ENCODE data around the gene NRN1L.
A peak's percentile ranks its signal among the peaks of the same experiment; 100 is the strongest.
"Not testable (repeated sequence)": the region's sequence is repeated elsewhere in the genome, so short reads cannot be mapped to it uniquely, and the experiment has no call there.

NRN1L gene

DNA sequence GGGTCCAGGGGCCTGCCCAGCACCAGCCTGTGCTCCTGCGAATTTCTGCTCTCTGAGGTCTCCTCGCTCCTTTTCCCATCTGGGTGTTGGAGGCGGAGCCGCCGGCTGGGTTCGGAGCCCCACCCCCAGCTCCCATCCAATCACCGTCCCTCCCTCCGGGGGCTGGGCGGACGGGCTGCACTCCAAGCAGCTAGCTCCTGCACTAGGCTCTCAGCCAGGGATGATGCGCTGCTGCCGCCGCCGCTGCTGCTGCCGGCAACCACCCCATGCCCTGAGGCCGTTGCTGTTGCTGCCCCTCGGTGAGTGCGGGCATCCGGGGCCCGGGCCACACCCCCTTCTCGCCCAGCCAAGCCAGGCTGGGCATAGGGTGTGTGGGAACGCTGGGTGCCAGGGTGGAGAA lies at the start of gene NRN1L:
TSS of gene NRN1L (plus strand) at position 202 of the 400 bp plus-strand sequence. CDS start at position 221, 19 bp downstream.
- DNase-seq: no peak

DNA sequence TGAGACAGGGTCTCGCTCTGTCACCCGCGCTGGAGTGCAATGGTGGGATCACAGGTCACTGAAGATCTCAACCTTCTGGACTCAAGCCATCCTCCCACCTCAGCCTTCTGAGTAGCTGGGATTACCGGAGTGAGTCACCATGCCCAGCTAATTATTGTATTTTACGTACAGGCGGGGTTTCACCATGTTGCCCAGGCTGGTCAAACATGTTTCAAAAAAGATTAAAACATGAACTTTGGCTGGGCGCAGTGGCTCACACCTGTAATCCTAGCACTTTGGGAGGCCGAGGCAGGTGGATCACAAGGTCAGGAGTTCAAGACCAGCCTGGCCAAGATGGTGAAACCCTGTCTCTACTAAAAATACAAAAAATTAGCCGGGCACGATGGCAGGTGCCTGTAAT lies 47.5 kb upstream of the NRN1L start:
- DNase-seq: not testable (repeated sequence)

DNA sequence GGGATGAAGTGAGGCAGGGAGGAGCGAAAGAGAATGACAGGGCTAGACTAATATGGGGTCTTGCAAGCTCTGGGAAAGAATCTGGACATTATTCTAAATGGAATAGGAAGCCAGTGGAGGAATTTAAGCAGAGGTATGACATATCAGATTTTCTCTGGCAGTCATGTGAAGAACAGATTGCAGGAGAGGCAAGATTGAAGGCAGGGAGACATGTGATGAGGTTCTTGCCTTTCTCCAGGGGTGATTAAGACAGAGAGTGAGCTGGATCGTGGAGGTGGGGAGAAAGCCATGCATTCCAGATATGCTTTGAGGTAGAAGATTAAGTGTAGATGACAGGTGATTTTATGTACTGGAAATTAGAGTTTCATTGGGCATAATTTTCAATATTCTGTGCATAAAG lies 46.9 kb upstream of the NRN1L start:
- no peak for DNase-seq

DNA sequence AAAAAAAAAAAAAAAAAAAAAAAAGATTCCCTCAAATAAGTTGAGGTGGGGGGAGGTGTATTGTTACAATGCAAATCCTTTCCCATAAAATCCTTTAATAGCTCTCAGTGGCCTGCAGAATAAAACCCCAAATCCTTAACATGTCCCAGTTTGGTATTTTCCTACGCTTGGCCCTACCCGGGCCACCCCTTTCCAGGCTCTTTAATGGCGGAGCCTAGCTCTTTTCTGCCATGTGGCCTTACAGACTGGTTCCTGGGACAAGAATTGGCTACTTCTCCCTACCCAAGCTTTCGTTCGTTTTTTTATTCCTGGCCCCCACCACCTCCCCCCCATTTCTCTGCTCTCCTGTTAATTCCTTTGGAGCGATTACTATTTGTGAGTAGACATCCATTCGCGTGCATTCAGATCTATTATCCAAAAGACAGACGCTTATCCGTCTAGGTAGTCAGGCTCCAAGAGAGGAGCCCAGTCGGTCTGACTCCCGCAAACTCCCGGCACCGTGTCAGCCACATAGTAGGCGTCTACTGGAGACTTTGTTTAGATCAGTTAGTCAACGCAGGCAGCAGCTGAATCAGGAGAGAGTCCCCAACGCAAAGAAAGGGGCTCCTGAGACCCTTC lies 43.4 kb upstream of the NRN1L start:
- DNase-seq: no peak

DNA sequence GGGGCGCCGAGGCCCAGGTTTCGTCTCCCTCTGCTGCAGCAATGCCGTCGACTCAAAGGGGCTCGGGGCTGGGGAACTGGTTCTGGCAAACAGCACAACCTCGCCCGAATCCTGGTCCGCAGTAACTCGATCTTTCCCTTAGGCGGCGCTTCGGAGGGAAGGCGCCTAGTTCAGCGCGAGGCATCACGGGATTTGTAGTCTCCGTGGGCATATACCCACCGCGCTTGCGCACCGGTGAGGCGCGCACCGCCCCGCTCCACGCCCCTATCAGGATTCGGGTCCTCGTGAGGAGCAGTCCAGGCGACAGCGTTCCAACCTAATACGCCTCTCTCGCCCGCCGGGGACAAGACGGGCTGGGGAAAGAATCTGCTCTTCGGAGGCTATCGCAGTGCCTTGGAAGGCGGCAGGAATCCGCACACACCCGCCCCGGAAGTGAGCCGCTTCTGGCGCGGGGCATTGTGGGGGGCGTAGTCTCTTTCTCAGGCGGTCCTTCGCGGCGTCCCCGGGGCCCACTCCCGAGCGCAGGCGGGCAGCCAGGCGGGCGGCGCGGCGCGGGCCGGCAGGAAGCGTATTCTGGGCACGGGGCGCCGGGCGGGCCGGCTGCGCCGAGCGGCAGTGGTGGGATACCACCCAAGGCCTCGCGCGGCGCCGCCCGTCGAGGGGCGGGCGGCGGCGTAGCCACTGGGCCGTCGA lies 42.7 kb upstream of the NRN1L start, which contains the start of gene THAP11:
TSS of gene THAP11 (plus strand) at position 505 of the 693 bp plus-strand sequence. CDS start 235 bp downstream, outside the sequence.
- DNase-seq: peak; percentile 92 to 96

DNA sequence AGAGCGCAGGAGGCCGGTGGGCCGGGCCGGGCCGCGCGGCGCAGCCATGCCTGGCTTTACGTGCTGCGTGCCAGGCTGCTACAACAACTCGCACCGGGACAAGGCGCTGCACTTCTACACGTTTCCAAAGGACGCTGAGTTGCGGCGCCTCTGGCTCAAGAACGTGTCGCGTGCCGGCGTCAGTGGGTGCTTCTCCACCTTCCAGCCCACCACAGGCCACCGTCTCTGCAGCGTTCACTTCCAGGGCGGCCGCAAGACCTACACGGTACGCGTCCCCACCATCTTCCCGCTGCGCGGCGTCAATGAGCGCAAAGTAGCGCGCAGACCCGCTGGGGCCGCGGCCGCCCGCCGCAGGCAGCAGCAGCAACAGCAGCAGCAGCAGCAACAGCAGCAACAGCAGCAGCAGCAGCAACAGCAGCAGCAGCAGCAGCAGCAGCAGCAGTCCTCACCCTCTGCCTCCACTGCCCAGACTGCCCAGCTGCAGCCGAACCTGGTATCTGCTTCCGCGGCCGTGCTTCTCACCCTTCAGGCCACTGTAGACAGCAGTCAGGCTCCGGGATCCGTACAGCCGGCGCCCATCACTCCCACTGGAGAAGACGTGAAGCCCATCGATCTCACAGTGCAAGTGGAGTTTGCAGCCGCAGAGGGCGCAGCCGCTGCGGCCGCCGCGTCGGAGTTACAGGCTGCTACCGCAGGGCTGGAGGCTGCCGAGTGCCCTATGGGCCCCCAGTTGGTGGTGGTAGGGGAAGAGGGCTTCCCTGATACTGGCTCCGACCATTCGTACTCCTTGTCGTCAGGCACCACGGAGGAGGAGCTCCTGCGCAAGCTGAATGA lies 42.0 kb upstream of the NRN1L start:
- peak; percentile 51 to 73 for DNase-seq

DNA sequence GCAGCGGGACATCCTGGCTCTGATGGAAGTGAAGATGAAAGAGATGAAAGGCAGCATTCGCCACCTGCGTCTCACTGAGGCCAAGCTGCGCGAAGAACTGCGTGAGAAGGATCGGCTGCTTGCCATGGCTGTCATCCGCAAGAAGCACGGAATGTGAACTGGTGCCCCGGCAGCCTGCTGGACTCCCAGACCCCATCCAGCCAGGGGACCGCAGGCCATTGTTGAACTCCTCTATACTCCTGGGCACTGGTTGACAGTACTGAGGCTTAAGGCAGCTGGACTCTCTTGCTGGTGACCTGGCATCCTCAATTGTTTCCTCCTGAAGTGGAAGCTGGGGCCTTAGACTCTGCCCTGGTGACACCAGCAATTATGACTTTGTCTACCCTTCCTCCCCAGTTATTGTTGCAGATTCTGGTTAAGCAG lies 41.3 kb upstream of the NRN1L start:
- DNase-seq: no peak

DNA sequence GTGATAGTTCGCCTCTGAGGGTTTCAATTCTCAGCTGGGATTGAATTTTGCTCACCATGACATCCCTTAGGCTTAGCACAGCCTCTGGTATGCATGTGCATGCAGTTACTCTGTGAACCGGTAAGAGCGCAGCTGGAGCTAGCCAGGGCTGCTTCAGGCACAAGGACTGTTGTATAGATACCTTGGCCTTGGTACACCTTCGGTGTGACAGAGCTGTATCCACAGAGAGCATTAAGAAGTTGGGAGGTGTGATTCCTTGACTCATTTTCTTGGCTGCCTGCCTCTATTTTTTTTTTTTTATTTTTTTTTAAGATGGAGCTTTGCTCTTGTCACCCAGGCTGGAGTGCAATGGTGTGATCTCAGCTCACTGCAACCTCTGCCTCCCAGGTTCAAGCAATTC lies 40.2 kb upstream of the NRN1L start:
- no peak for DNase-seq

DNA sequence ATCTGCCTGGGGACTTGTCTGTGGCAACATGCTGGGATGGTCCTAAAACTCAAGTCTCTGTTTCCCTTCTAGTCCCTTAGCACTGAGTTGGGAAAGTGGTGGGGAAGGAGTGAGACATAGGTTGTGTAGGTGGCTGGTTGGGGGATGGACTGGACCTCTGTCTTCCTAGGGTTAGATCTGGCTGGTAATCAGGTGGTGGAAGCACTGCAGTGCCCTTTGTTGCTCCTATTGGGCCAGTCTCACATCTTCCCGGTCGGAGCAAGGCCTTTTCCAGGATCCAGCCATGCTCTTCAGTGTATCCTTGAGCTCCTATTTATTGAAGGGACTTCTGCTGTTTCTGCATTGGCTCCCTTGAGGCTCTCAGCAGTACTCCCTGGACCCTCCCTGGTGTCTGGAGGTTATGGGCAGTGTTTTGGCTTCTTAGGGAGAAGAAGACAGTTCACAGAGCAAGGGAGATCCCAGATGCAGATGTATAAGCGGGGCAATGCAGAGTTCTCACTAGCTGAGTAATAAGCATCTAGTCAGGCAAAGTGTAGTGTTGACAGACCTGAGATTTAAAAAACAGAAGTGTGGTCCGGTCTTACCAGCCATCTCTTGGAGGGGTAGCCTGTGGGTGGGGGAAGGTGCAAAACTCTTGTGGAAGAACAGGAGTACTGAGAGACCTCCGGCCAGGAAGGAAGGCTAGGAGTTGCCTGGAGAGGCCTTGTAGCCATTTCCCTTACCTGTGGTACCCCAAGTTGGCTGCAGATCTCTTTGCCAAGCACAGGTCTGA lies 39.2 kb upstream of the NRN1L start:
- DNase-seq: no peak

DNA sequence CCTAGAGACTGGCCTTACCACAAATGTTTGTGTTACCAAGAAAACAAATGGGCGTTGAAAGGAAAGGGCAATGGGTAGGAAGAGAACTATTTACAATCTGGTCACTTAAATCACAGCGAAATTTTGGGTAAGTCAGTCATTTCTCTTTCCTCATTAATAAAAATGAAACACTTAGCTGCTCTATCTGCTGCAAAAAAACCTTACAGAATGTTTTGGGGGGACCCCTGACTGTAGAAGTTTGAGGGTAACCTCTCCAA lies 38.7 kb upstream of the NRN1L start:
- no peak for DNase-seq

DNA sequence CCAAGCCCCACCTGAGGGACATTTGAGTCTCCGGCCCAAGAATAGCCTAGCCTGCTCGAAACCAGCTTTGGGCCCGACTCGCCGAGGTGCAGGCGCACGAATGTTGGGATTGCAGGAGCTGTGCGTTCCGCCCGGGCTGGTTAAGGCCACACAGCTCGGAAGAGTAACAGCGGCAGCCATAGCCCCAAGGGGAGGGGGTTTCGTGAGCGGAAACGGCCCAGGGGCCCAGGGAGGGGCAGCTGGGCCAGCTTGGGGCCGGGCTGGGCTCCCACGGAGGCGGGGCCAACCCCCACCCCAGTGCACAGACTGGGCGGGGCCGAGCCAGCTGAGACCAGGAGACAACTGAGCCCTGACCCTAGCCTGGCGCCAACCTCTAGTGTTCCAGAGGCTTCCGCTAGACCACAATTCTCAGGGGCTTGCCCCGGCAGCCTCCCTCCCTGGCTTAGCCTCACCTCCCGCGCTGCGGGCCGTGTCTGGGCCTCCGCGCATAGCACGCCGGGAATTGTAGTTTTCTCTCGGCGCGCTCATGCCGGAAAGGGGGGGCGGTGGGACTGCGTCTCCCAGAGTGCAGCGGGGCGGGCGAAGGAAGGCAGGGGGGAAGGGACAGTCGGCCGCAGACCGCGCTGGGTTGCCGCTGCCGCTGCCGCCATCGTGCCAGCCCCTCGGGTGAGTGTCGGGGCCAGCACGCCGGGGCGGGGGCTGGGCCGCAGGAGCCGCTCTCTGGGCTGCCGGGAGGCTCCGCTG lies 38.2 kb upstream of the NRN1L start, which contains the start of gene NUTF2:
TSS of gene NUTF2 (plus strand) at position 614 of the 744 bp plus-strand sequence. CDS start 18,198 bp downstream, outside the sequence.
- DNase-seq: peak; percentile 93 to 96

DNA sequence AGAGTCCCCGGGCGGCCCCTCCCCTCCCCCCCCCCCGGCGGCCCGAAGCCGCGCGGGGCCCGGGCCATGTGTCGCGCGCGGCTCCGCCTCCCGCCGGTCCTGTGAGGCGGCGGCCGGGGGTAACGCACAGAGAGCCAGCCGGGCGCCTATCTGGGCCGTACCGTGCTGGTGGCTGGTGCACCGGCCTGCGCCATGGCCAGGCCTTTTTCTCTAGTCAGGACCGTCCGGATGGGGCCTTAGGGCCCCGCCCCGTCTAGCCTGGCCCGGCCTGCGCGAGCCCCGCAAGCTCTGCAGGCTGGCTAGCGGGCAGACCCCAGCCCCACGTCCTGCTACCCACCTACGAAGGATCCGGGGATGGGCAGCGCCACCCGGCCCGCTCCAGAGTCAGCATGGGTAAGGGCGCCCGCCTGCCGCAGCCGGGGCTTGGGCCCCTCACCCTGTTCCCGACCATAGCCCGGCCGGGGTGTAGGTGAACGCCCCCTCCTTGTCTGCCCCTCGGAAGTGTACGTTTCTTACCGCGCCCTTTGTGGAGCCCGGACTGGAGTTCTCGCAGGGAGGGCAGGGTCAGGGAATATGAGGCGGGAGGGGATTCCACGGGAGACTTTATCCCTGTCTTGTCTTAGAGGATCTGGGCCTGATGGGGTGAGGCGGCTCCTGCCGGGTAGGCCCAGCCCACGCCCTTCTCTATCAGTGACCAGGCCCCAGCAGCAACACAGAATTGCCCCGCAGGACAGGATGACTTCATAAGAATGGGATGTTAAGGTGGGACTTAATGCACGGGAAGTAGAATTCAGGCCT lies 37.4 kb upstream of the NRN1L start, which contains the start of gene CENPT:
TSS of gene CENPT (minus strand) at position 630 of the 798 bp plus-strand sequence. CDS start 13,834 bp downstream, outside the sequence.
- no peak for DNase-seq

DNA sequence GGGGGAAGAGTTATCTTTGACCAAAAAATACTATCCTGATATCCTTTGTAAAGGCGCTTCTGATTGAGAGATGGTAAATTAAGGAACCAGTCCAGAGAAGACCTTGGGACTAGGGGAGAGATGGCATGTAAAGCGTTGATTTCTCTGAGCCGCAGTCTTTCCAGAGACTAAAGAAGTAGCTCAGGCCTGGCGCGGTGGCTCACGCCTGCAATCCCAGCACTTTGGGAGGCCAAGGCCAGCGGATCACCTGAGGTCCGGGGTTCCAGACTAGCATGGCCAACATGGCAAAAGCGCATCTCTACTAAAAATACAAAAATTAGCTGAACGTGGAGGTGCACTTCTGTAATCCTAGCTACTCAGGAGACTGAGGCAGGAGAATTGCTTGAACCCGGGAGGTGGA lies 36.6 kb upstream of the NRN1L start:
- DNase-seq: no peak

DNA sequence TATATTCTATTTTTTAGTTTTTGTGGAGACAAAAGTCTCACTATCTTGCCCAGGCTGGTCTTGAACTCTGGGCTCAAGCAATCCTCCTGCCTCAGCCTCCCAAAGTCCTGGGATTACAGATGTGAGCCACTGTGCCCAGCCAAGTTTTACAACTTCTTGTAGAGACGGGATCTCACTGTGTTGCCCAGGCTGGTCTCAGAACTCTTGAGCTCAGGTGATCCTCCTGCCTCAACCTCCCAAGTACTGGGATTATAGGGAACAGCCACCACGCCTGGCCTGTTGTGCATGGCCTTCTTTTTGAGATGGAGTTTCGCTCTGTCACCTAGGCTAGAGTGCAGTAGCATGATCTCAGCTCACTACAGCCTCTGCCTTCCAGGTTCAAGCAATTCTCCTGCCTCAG lies 31.0 kb upstream of the NRN1L start:
- DNase-seq: no peak

DNA sequence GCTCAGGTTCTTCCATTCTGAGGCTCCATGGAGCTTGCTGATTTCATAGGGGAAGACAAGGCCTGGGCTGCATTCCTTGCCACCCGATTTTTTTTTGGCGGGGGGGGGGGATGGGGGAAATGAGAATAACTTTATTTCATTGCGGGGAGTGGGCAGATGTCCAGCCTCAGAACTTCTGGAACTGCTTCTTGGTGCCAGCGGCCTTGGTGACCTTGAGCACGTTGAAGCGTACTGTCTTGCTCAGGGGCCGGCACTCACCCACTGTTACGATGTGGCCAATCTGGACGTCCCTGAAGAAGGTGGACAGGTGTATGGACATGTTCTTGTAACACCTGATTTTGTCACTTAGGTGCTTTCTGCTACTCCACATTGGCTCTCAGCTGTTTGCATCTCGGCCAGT lies 28.9 kb upstream of the NRN1L start:
- DNase-seq: no peak

DNA sequence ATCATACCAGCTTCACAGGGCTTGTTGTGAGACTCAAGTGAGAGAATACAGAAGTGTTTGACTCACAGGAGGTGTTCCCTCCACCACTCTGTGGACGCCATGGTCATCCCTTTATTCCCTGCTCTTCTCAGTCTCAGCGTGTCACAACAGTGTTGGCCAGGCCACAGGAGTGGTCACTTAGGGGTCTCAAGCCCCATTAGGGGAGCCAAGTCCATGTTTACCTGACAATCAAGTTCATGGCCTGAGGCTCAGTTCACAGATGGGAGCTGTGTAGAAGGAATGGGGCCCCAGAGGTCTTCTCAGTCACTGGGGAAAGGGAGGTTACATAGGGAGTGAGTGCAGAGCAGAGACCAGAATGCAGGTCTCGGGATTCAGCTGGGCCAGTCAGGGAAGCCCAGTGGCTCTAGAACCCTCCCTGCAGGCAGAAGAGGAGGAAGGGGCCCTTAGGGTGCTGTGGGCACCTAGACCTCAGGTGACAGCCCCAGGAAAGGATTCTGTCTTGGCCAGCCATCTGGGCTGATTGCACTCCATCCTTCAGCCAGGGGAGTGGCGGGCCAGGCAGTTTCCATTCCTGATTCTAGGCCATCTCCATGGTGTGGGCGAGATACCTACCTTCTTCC lies 27.6 kb upstream of the NRN1L start:
- DNase-seq: no peak

DNA sequence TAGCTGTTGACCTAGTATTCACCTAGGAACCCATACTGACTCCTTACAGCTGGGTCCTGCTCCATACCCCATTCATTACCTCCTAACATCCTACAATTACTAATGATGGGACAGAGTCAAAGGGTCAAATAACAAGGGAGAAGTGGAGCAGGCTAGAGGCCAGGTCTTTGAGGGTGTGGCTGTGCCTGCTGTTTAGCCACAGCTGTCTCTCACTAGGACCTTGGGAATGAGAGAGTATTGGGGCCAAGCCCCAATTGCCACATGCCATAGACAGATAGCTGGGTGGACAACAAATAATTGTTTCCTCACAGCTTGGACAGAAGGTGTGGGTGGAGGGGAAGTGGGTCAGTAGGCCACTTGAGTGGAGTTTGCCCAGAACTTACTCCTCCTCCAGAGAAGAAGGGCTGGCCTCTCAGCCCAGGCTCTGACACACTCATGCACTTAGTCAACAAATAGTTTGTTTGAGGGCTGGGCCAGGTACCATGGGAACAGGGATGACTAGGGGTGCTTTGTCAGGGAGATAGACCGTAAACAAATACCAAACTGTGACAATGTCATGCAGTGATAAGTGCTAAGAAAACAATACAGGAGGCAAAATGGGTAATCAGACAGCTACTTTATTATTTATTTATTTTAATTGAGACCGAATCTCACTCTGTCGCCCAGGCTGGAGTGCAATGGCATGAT lies 27.0 kb upstream of the NRN1L start:
- peak; percentile 30 to 44 for DNase-seq

DNA sequence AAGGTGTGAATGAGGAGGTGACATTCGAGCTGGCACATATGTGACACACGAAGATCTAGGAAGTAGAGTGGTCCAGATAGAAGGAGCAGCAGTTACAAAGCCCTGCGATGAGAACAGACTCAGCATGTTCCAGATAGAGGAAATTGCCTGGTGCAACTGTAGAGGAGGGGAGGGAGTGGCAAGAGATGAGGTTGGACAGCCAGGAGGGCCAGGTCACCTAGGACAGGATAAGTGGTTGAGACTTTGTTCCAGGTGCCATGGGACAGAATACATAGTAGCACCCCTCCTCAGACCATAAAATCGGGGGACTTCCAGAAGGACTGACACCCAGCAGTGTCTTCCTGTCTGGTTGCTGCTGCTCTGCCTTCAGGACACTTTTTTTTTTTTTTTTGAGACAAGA lies 26.2 kb upstream of the NRN1L start:
- no peak for DNase-seq

DNA sequence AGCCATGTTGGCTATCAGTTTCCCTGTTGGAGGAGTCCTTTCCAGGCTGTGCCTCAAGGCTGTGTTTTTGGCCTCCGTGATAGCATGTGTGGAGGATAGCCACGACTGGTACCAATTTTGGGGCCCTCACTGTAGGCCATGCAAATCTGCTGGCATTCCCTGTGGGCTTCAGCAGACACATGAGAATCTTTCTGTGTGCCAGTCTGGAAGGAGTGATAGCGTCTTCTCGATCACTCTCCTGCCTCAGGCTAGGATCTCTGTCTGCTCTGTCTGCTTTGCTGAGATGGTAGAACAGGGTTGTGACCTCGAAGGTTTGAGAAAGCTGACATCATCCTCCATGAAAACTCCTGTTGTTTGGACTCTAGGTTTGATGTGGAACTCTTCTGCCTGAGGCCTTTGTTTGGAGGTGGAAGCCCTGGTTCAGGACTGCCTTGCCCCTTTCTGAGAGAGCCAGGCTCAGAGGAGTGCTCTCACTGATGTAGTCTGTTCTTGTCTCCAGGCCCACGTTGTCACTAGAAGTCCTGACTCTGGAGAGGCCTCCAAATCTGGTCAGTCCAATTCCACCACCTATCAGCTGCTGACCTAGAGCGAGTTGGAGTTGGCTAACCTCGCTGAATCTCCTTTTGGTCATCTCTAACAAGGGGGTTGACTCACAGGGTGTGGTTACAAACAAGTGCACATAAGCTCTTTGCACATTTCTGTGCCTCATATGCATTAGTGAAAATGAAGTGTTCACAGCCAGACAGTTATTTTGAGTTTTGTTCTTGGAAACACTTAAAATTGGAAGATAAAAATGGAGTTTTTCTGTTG lies 23.9 kb upstream of the NRN1L start:
- no peak for DNase-seq

Measured in CD4-positive, alpha-beta T cell treated with Interferon alpha-2 for 1 hour (primary cell).